Measurements from ENCODE around the gene GRID2. TPM values are rescaled to one million over a fixed set of nuclear protein-coding genes. Genes with fewer than 3 reads are reported as not detected.

The GRID2 gene
- total and polyA plus RNA-seq, 4 donors, result under 0.01 to 0.02 TPM; not detected in 2

DNA sequence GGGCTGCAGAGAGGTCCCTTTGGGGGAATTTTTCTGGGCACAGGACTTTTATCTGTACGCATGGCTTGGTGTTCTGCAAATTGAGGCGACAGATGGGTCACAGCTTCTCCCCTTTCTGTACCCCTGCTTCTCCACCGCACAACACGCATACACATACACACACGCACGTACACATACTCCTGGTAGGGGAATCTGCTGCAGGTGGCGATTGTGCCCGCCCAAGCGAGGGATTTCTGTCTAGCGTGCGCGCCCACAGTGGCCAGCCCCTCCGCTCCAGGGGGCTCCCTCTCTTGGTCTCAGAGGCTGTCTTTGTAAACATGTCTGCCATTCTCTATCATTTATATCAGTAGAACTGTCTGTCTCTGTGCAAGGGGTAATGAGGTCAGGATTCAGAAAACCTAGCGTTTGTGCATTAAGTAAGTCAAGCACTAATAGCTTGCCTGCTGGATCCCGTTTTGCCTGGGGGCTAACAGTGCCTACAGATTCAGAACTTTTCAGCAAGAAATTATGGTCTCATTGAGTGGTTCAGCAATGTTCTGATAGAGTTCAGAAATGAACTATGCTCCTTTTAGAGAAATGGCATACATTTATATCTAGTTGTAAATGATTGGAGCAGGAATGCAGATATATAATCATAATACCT is 2.2 kb downstream of the GRID2 start:
- no peak overlapping the region for H3K27ac ChIP-seq (ENCODE audit: low read depth in 1 of 2, low read length in 2 of 2)
- no peak overlapping the region for H3K9ac ChIP-seq (ENCODE audit: low read depth in 1 of 2, low read length in 2 of 2)
- no peak for DNase-seq (ENCODE audit: low spot score)
- no peak overlapping the region for H3K4me3 ChIP-seq (ENCODE audit: low read depth in 1 of 3, low read length in 3 of 3)
- 5% methylated on average over 15 of the region's 15 CpGs for WGBS
- peaks cover 4 to 11% (median 8%) of the 10 kb centered on the region in 4 donors for H3K27me3 ChIP-seq (ENCODE audit: control insufficient read depth in 4 of 4, insufficient read depth in 4 of 4, low read length in 3 of 4)
- TF ChIP-seq, protein P1, sequence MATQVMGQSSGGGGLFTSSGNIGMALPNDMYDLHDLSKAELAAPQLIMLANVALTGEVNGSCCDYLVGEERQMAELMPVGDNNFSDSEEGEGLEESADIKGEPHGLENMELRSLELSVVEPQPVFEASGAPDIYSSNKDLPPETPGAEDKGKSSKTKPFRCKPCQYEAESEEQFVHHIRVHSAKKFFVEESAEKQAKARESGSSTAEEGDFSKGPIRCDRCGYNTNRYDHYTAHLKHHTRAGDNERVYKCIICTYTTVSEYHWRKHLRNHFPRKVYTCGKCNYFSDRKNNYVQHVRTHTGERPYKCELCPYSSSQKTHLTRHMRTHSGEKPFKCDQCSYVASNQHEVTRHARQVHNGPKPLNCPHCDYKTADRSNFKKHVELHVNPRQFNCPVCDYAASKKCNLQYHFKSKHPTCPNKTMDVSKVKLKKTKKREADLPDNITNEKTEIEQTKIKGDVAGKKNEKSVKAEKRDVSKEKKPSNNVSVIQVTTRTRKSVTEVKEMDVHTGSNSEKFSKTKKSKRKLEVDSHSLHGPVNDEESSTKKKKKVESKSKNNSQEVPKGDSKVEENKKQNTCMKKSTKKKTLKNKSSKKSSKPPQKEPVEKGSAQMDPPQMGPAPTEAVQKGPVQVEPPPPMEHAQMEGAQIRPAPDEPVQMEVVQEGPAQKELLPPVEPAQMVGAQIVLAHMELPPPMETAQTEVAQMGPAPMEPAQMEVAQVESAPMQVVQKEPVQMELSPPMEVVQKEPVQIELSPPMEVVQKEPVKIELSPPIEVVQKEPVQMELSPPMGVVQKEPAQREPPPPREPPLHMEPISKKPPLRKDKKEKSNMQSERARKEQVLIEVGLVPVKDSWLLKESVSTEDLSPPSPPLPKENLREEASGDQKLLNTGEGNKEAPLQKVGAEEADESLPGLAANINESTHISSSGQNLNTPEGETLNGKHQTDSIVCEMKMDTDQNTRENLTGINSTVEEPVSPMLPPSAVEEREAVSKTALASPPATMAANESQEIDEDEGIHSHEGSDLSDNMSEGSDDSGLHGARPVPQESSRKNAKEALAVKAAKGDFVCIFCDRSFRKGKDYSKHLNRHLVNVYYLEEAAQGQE (IDR thresholded peaks at IDR 0.05), result no peak
- TF ChIP-seq, protein P2, sequence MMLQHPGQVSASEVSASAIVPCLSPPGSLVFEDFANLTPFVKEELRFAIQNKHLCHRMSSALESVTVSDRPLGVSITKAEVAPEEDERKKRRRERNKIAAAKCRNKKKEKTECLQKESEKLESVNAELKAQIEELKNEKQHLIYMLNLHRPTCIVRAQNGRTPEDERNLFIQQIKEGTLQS (IDR thresholded peaks at IDR 0.05), result no peak
- no peak for TF ChIP-seq HNF4G (IDR thresholded peaks at IDR 0.05)
- no peak for TF ChIP-seq TAF1 (conservative IDR thresholded peaks at IDR 0.05)
- TF ChIP-seq, protein P3, sequence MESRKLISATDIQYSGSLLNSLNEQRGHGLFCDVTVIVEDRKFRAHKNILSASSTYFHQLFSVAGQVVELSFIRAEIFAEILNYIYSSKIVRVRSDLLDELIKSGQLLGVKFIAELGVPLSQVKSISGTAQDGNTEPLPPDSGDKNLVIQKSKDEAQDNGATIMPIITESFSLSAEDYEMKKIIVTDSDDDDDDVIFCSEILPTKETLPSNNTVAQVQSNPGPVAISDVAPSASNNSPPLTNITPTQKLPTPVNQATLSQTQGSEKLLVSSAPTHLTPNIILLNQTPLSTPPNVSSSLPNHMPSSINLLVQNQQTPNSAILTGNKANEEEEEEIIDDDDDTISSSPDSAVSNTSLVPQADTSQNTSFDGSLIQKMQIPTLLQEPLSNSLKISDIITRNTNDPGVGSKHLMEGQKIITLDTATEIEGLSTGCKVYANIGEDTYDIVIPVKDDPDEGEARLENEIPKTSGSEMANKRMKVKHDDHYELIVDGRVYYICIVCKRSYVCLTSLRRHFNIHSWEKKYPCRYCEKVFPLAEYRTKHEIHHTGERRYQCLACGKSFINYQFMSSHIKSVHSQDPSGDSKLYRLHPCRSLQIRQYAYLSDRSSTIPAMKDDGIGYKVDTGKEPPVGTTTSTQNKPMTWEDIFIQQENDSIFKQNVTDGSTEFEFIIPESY (IDR thresholded peaks at IDR 0.05), result no peak
- no peak for TF ChIP-seq SP1 (IDR thresholded peaks at IDR 0.05)
- no peak for TF ChIP-seq EGR1 (IDR thresholded peaks at IDR 0.05; ENCODE audit: low read depth in 2 of 2)
- TF ChIP-seq, protein P4, sequence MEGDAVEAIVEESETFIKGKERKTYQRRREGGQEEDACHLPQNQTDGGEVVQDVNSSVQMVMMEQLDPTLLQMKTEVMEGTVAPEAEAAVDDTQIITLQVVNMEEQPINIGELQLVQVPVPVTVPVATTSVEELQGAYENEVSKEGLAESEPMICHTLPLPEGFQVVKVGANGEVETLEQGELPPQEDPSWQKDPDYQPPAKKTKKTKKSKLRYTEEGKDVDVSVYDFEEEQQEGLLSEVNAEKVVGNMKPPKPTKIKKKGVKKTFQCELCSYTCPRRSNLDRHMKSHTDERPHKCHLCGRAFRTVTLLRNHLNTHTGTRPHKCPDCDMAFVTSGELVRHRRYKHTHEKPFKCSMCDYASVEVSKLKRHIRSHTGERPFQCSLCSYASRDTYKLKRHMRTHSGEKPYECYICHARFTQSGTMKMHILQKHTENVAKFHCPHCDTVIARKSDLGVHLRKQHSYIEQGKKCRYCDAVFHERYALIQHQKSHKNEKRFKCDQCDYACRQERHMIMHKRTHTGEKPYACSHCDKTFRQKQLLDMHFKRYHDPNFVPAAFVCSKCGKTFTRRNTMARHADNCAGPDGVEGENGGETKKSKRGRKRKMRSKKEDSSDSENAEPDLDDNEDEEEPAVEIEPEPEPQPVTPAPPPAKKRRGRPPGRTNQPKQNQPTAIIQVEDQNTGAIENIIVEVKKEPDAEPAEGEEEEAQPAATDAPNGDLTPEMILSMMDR (IDR thresholded peaks at IDR 0.05; ENCODE audit: low read depth, low read length, missing input control), result no peak
- no peak for TF ChIP-seq RXRA (IDR thresholded peaks at IDR 0.05)
- TF ChIP-seq, protein P5, sequence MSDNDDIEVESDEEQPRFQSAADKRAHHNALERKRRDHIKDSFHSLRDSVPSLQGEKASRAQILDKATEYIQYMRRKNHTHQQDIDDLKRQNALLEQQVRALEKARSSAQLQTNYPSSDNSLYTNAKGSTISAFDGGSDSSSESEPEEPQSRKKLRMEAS (IDR thresholded peaks at IDR 0.05), result no peak
- no peak for TF ChIP-seq FOXA1 (IDR thresholded peaks at IDR 0.05)
- no peak for TF ChIP-seq YY1 (IDR thresholded peaks at IDR 0.05)
- TF ChIP-seq FOXA2 (IDR thresholded peaks at IDR 0.05), result no peak
- no peak for TF ChIP-seq NR2F2 (IDR thresholded peaks at IDR 0.05)
- TF ChIP-seq HNF4A (conservative IDR thresholded peaks at IDR 0.05), result no peak
- TF ChIP-seq GABPA (IDR thresholded peaks at IDR 0.05 in 1 of 2, conservative IDR thresholded peaks at IDR 0.05 in 1 of 2), result no peak
- H3K36me3 ChIP-seq (ENCODE audit: control insufficient read depth in 4 of 4, insufficient read depth in 3 of 4, low read depth in 1 of 4, low read length in 3 of 4), result no peaks in the 10 kb centered on the region
- H3K4me1 ChIP-seq (ENCODE audit: control insufficient read depth in 4 of 4, insufficient read depth in 4 of 4, low read length in 3 of 4), result peaks cover 7 to 18% (median 12%) of the 10 kb centered on the region in 4 donors
- H3K9me3 ChIP-seq (ENCODE audit: control insufficient read depth in 4 of 4, low read length in 3 of 4), result no peaks in the 10 kb centered on the region

Measured in liver (tissue), 9 donors.